ENCODE measurements around the gene FDX2. TPM values are rescaled to one million over a fixed set of nuclear protein-coding genes. Genes with fewer than 3 reads are reported as not detected.

The FDX2 gene
- total and polyA plus RNA-seq, 2 of the 4 experiments (the other 2 are of a cell fraction), result 39.8 to 72.0 TPM

DNA sequence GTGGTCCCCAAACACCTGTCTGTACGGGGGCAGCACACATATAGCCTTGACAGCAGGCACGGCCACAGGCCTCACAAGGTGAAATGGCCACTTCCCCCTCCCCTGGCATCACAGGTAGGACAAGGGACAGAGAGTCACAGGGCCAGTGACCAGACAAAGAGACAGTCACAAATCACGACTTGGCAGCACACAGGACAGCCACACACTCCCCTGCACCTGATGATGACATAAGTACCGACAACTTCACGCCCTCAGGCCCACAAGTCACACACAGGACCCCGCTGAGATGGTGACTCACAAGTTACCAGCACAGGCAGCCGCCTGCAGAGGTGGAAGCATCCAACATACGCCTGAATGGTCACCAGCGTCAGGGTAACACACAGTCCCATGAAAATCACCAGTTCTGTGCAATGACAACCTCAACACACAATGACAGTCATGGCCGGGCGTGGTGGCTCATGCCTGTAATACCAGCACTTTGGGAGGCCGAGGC, 48.0 kb upstream of the FDX2 start:
- no peak overlapping the region for H3K9ac ChIP-seq (ENCODE audit: low read depth, low read length)
- H4K5ac ChIP-seq (ENCODE audit: low read depth, low read length), result no peak overlapping the region
- no peak overlapping the region for H3K56ac ChIP-seq (ENCODE audit: extremely low read depth, insufficient read depth, low read length)
- peaks cover 71% of the 10 kb centered on the region for H3K36me3 ChIP-seq (ENCODE audit: control insufficient read depth, insufficient read depth, low read length)
- dilution Hi-C loops (cut with HindIII; ENCODE audit: low sequenced_read_pairs, unreplicated experiment) (no loop called here), in situ Hi-C loops (cut with MboI; ENCODE audit: low sequenced_read_pairs) (no loop called here), intact Hi-C loops (cut with micrococcal nuclease) (no loop called here)
- WGBS, 2 experiments (ENCODE audit: extremely low coverage in 2 of 2, insufficient read length in 1 of 2), result 85% methylated on average over 8 of the region's 12 CpGs; no CpG with 5 or more reads in 1 of the 2 experiments
- ATAC-seq (ENCODE audit: low read depth) (no peak), DNase-seq (no peak)
- H3K14ac ChIP-seq (replicated peaks; ENCODE audit: low read depth, low read length), result no peak overlapping the region
- no peak overlapping the region for H4K91ac ChIP-seq (ENCODE audit: insufficient read depth, low read depth, low read length)
- no peak overlapping the region for H3K27ac ChIP-seq (ENCODE audit: insufficient read depth, low read length)
- no peak overlapping the region for H2BK15ac ChIP-seq (ENCODE audit: low read depth, low read length)
- no peak overlapping the region for H3K4me2 ChIP-seq (ENCODE audit: low read depth, low read length)
- no peak overlapping the region for H2AK5ac ChIP-seq (ENCODE audit: low read depth, low read length)
- H3K23ac ChIP-seq (ENCODE audit: low read depth, low read length), result no peak overlapping the region
- H2AFZ ChIP-seq (replicated peaks; ENCODE audit: low read length, poor library complexity), result no peak overlapping the region
- no peaks in the 10 kb centered on the region for H3K4me1 ChIP-seq (ENCODE audit: control insufficient read depth, insufficient read depth, low read length)
- BruUV-seq (replicated peaks), result no TSS peak
- peaks cover 0 to 8% of the 10 kb centered on the region in 2 experiments; a peak in 1 of 4 replicates for H3K79me1 ChIP-seq (ENCODE audit: low read depth in 1 of 2, low read length in 2 of 2)
- no peak overlapping the region for H2AK9ac ChIP-seq (replicated peaks; ENCODE audit: low read depth, low read length, poor library complexity)
- no peaks in the 10 kb centered on the region for H3K27me3 ChIP-seq (ENCODE audit: control insufficient read depth, insufficient read depth, low read length)
- H3K4ac ChIP-seq (ENCODE audit: low read depth, low read length), result no peak overlapping the region
- TF ChIP-seq MAFK (IDR thresholded peaks at IDR 0.05; ENCODE audit: low read depth, low read length) (no peak), BHLHE40 (IDR thresholded peaks at IDR 0.05; ENCODE audit: low read depth, low read length) (no peak)
- ChIA-PET POLR2A (ENCODE audit: unreplicated experiment) (no interaction called here), CTCF (no interaction called here)
- H4K8ac ChIP-seq (ENCODE audit: low read depth in 2 of 2, low read length in 2 of 2), result no peak overlapping the region
- no peak overlapping the region for H2BK20ac ChIP-seq (ENCODE audit: low read depth, low read length)
- H3K9me1 ChIP-seq (ENCODE audit: insufficient read depth, low read length), result no peaks in the 10 kb centered on the region
- no peak overlapping the region for H3K18ac ChIP-seq (ENCODE audit: low read depth, low read length)
- H3K9me3 ChIP-seq (ENCODE audit: control insufficient read depth, insufficient read depth, low read length), result no peaks in the 10 kb centered on the region
- H2BK120ac ChIP-seq (ENCODE audit: low read depth, low read length), result no peak overlapping the region
- H3K4me3 ChIP-seq (ENCODE audit: insufficient read depth, low read depth, low read length), result no peak overlapping the region
- no peak overlapping the region for H2BK5ac ChIP-seq (ENCODE audit: low read depth, low read length, poor library complexity, severe bottlenecking)
- H4K20me1 ChIP-seq (ENCODE audit: insufficient read depth, low read length), result peaks cover 9% of the 10 kb centered on the region
